DOHH2 (cell line): ENCODE data around the gene DDA1.
"Not testable (repeated sequence)": the region's sequence is repeated elsewhere in the genome, so short reads cannot be mapped to it uniquely, and the experiment has no call there.

Source experiments
- H3F3A ChIP-seq: fragments of 200-600 bp; sonication (generic), shearing (Covaris generic); 2 replicates; pipeline ENCODE4 v1.6.0; 2016; ENCODE audit warnings: antibody characterized with exemption, mild to moderate bottlenecking; ENCODE audit not compliant: control insufficient read depth, insufficient read depth
- H3K27ac ChIP-seq: fragments of 200-600 bp; sonication (generic); 2 replicates; pipeline ENCODE4 v1.5.1; 2014; ENCODE audit warnings: low read depth, mild to moderate bottlenecking, low read length, moderate library complexity
- H3K27me3 ChIP-seq: fragments of 200-600 bp; sonication (generic); 2 replicates; pipeline ENCODE4 v1.6.1; 2014; ENCODE audit warnings: mild to moderate bottlenecking, low read length, mixed read lengths; ENCODE audit not compliant: control insufficient read depth
- H3K36me3 ChIP-seq: fragments of 200-600 bp; sonication (generic); 2 replicates; pipeline ENCODE4 v1.6.1; 2014; ENCODE audit warnings: mild to moderate bottlenecking, low read length, moderate library complexity, mixed read lengths; ENCODE audit not compliant: control insufficient read depth
- H3K4me1 ChIP-seq: fragments of 200-600 bp; sonication (generic); 2 replicates; pipeline ENCODE4 v1.6.1; 2014; ENCODE audit warnings: mild to moderate bottlenecking, low read length, mixed read lengths; ENCODE audit not compliant: control insufficient read depth
- H3K4me2 ChIP-seq: fragments of 200-600 bp; sonication (generic); 2 replicates; pipeline ENCODE4 v1.6.0; 2014; ENCODE audit warnings: mild to moderate bottlenecking, low read length, moderate library complexity
- H3K4me3 ChIP-seq: fragments of 200-600 bp; sonication (generic); 2 replicates; pipeline ENCODE4 v1.5.1; 2014; ENCODE audit warnings: mild to moderate bottlenecking, low read length, mixed read lengths
- H3K79me2 ChIP-seq: fragments of 200-600 bp; sonication (generic); 2 replicates; pipeline ENCODE4 v1.6.1; 2014; ENCODE audit warnings: mild to moderate bottlenecking, low read length, mixed read lengths; ENCODE audit not compliant: control insufficient read depth
- H3K9me2 ChIP-seq: fragments of 200-600 bp; sonication (generic); replicated peaks from 2 replicates; pipeline ENCODE4 v1.6.1; 2014; ENCODE audit warnings: mild to moderate bottlenecking, low read length, mixed read lengths; ENCODE audit not compliant: control insufficient read depth
- H3K9me3 ChIP-seq: fragments of 200-600 bp; sonication (generic); 2 replicates; pipeline ENCODE4 v1.6.1; 2014; ENCODE audit warnings: antibody characterized with exemption, low read length, mixed read lengths; ENCODE audit not compliant: control insufficient read depth, insufficient read depth
- H4K20me1 ChIP-seq: fragments of 200-600 bp; sonication (generic); 2 replicates; pipeline ENCODE4 v1.6.0; 2014; ENCODE audit warnings: low read depth, mild to moderate bottlenecking, antibody characterized with exemption, low read length, moderate library complexity; ENCODE audit not compliant: control insufficient read depth, insufficient read depth
- CTCF ChIP-seq: fragments of 200-600 bp; sonication (generic); IDR thresholded peaks from one replicate; pipeline ENCODE4 v1.5.1; 2014; ENCODE audit warnings: antibody characterized with exemption, mild to moderate bottlenecking, low read depth, low read length; ENCODE audit not compliant: poor library complexity, severe bottlenecking
- EZH2phosphoT487 ChIP-seq: fragments of 200-600 bp; sonication (generic); IDR thresholded peaks from 2 replicates; pipeline ENCODE4 v1.6.1; 2017; ENCODE audit warnings: borderline replicate concordance, mild to moderate bottlenecking, antibody characterized with exemption, low read length, moderate library complexity, mixed read lengths

The DDA1 gene

GRCh38 chr19:17268754-17269153, 40.6 kb upstream of the DDA1 start:
- H3K36me3 ChIP-seq, result peaks cover 32% of the 10 kb centered on the region
- H3K4me1 ChIP-seq, result peaks cover 35% of the 10 kb centered on the region
- no peaks in the 10 kb centered on the region for H4K20me1 ChIP-seq
- H3K79me2 ChIP-seq, result peaks cover 26% of the 10 kb centered on the region
- H3K9me2 ChIP-seq, result no peaks in the 10 kb centered on the region
- H3K27me3 ChIP-seq, result no peaks in the 10 kb centered on the region
- H3K9me3 ChIP-seq, result no peaks in the 10 kb centered on the region
- H3F3A ChIP-seq, result peaks cover 15% of the 10 kb centered on the region
- peak overlapping the region; percentile 97 for H3K4me3 ChIP-seq
- H3K27ac ChIP-seq, result no peak overlapping the region
- H3K4me2 ChIP-seq, result peak overlapping the region; percentile 94
- no peak for TF ChIP-seq EZH2phosphoT487
- TF ChIP-seq CTCF, result no peak

GRCh38 chr19:17274892-17275291, 34.5 kb upstream of the DDA1 start:
- H3K4me2 ChIP-seq, H4K20me1 ChIP-seq, H3K27me3 ChIP-seq, H3K27ac ChIP-seq, H3K79me2 ChIP-seq, H3K9me2 ChIP-seq, H3K4me3 ChIP-seq, H3K9me3 ChIP-seq: not testable (repeated sequence)
- Histone ChIP-seq H3F3A (peaks cover 10% of the 10 kb centered on the region), H3K36me3 (peaks cover 74% of the 10 kb centered on the region), H3K4me1 (peaks cover 12% of the 10 kb centered on the region)

GRCh38 chr19:17275441-17276175, 33.8 kb upstream of the DDA1 start:
- H3K4me2 ChIP-seq, result no peak overlapping the region
- no peak overlapping the region for H3K27ac ChIP-seq
- H3K79me2 ChIP-seq, result peaks cover 6% of the 10 kb centered on the region; the same call in 1 of the 2 replicates
- H3K9me3 ChIP-seq, result no peaks in the 10 kb centered on the region
- H3K9me2 ChIP-seq, result no peaks in the 10 kb centered on the region
- H3K4me3 ChIP-seq, result no peak overlapping the region
- TF ChIP-seq CTCF (no peak), EZH2phosphoT487 (no peak)
- no peaks in the 10 kb centered on the region for H4K20me1 ChIP-seq
- peaks cover 11% of the 10 kb centered on the region for H3F3A ChIP-seq
- peaks cover 19% of the 10 kb centered on the region for H3K4me1 ChIP-seq
- H3K36me3 ChIP-seq, result peaks cover 69% of the 10 kb centered on the region
- H3K27me3 ChIP-seq, result no peaks in the 10 kb centered on the region

GRCh38 chr19:17279436-17279835, 29.9 kb upstream of the DDA1 start:
- Histone ChIP-seq H4K20me1 (peaks cover 13% of the 10 kb centered on the region; the same call in 1 of the 2 replicates), H3K9me3 (no peaks in the 10 kb centered on the region), H3K4me3 (no peak overlapping the region), H3K79me2 (peaks cover 33% of the 10 kb centered on the region), H3K9me2 (no peaks in the 10 kb centered on the region), H3K27me3 (no peaks in the 10 kb centered on the region), H3K27ac (peak overlapping the region; percentile 92), H3K4me1 (peaks cover 38% of the 10 kb centered on the region), H3K36me3 (peaks cover 65% of the 10 kb centered on the region), H3F3A (peaks cover 20% of the 10 kb centered on the region), H3K4me2 (0 out of 2 replicates have a peak overlapping the region, but pooled peaks have one; percentile 32)
- no peak for TF ChIP-seq EZH2phosphoT487
- no peak for TF ChIP-seq CTCF
